Measurements from ENCODE around the gene GLB1L3. TPM values are rescaled to one million over a fixed set of nuclear protein-coding genes. Genes with fewer than 3 reads are reported as not detected.

The GLB1L3 gene
- total and polyA plus RNA-seq, 2 donors (not counting 3 experiments of a cell fraction or from before 2014, with no cell fraction given) = not detected

GRCh38 chr11:134334796-134335571, 58.8 kb downstream of the GLB1L3 start:
- Histone ChIP-seq H3K27ac (ENCODE audit: insufficient read depth, low read depth, low read length) (no peak overlapping the region), H4K20me1 (replicated peaks; ENCODE audit: control insufficient read depth, extremely low read depth, insufficient read depth, low read length) (no peaks in the 10 kb centered on the region), H3K4me1 (ENCODE audit: control insufficient read depth, extremely low read depth, insufficient read depth, low read length) (peaks cover 4% of the 10 kb centered on the region), H2AFZ (ENCODE audit: low read depth, low read length) (no peak overlapping the region), H3K4me3 (replicated peaks in 1 of 3; ENCODE audit: insufficient read depth in 1 of 3, low read depth in 1 of 3, low read length in 3 of 3) (no peak overlapping the region), H3K79me2 (ENCODE audit: control insufficient read depth, insufficient read depth, low read length) (no peaks in the 10 kb centered on the region), H3K9ac (replicated peaks; ENCODE audit: extremely low read depth, insufficient read depth, low read length) (no peak overlapping the region), H3K27me3 (ENCODE audit: control insufficient read depth in 2 of 2, insufficient read depth in 2 of 2, low read length in 2 of 2) (peaks cover 16 to 17% of the 10 kb centered on the region in 2 experiments), H3K36me3 (ENCODE audit: control insufficient read depth in 2 of 2, extremely low read depth in 1 of 2, insufficient read depth in 2 of 2, low read length in 2 of 2) (no peaks in the 10 kb centered on the region), H3K9me1 (replicated peaks; ENCODE audit: control insufficient read depth, extremely low read depth, insufficient read depth, low read length) (no peaks in the 10 kb centered on the region), H3K9me3 (replicated peaks; ENCODE audit: control insufficient read depth, insufficient read depth, low read length) (no peaks in the 10 kb centered on the region), H3K4me2 (ENCODE audit: insufficient read depth, low read length) (no peak overlapping the region)
- intact Hi-C loops (cut with micrococcal nuclease) = loop anchor here (5.0 to 10.0 kb wide), 2 partner anchors 83 to 300 kb away; partner anchors contain the start of genes ACAD8 and THYN1
- ChIA-PET CTCF (no interaction called here), POLR2A (no interaction called here)
- no peak for FAIRE-seq
- dilution Hi-C loops (cut with MboI; ENCODE audit: extremely low pct_ligation_motif_present, low sequenced_read_pairs) = no loop called here
- no peak for DNase-seq (ENCODE audit: low read depth, low spot score)
- TF ChIP-seq POLR2A (IDR thresholded peaks at IDR 0.05; ENCODE audit: low read depth, low read length) (no peak), GATA2 (IDR thresholded peaks at IDR 0.05; ENCODE audit: insufficient read depth, insufficient read length, low read depth, low read length) (no peak), CTCF (IDR thresholded peaks at IDR 0.05; ENCODE audit: extremely low read depth in 1 of 2, insufficient read depth in 1 of 2, low read depth in 1 of 2, low read length in 2 of 2) (no peak), POLR2AphosphoS5 (IDR thresholded peaks at IDR 0.05; ENCODE audit: insufficient read depth, low read depth, low read length) (no peak), JUN (IDR thresholded peaks at IDR 0.05; ENCODE audit: borderline replicate concordance, insufficient read depth, insufficient read length, low read depth) (no peak), EZH2 (IDR thresholded peaks at IDR 0.05; ENCODE audit: borderline replicate concordance, low read depth, low read length, severe bottlenecking) (no peak), MAX (IDR thresholded peaks at IDR 0.05; ENCODE audit: insufficient read depth, insufficient read length) (no peak), MYC (IDR thresholded peaks at IDR 0.05; ENCODE audit: low read depth, low read length) (no peak), FOS (IDR thresholded peaks at IDR 0.05; ENCODE audit: borderline replicate concordance, insufficient read depth, low read length) (no peak)
- BruUV-seq (replicated peaks) = no TSS peak
